NCI-H1436 treated with DMSO at 0.1 percent for 48 hours (cell line): ENCODE measurements around the gene CBLB.

ENCODE experiments used
- DNase-seq: peaks from one replicate; lab custom pipeline; 2025; lab: John Stamatoyannopoulos, UW

CBLB gene

GRCh38 chr3:105618556-105618955 lies 250.3 kb downstream of the CBLB start:
- no peak for DNase-seq

GRCh38 chr3:105616374-105617121 lies 252.3 kb downstream of the CBLB start:
- DNase-seq: no peak

GRCh38 chr3:105615814-105616213 lies 253.0 kb downstream of the CBLB start:
- DNase-seq: no peak

- no peak for DNase-seq
Observed at GRCh38 chr3:105614288-105615030, 254.4 kb downstream of the CBLB start.

- no peak for DNase-seq
Observed at GRCh38 chr3:105613120-105613519, 255.7 kb downstream of the CBLB start.

- no peak for DNase-seq
Observed at GRCh38 chr3:105611304-105612192, 257.3 kb downstream of the CBLB start.

- no peak for DNase-seq
Observed at GRCh38 chr3:105610473-105610872, 258.3 kb downstream of the CBLB start.

- DNase-seq: no peak
Observed at GRCh38 chr3:105608623-105609022, 260.2 kb downstream of the CBLB start.

- no peak for DNase-seq
Observed at GRCh38 chr3:105606016-105606415, 262.8 kb downstream of the CBLB start.
